OCI-LY7 (cell line): ENCODE results near the gene PAK1.

Experiments
- EZH2phosphoT487 ChIP-seq: fragments of 200-600 bp; sonication (generic); IDR thresholded peaks from 2 replicates; pipeline ENCODE4 v1.6.1; 2018; ENCODE audit warnings: low read depth, borderline replicate concordance, mild to moderate bottlenecking, mixed run types, antibody characterized with exemption, low read length, moderate library complexity, mixed read lengths
- TF ChIP-seq, protein P1 (sequence below): fragments of 200-600 bp; sonication (generic); conservative IDR thresholded peaks from 2 replicates; pipeline ENCODE4 v1.5.1; 2014; ENCODE audit warnings: mild to moderate bottlenecking, antibody characterized with exemption, low read length, moderate library complexity, mixed read lengths

DNA sequence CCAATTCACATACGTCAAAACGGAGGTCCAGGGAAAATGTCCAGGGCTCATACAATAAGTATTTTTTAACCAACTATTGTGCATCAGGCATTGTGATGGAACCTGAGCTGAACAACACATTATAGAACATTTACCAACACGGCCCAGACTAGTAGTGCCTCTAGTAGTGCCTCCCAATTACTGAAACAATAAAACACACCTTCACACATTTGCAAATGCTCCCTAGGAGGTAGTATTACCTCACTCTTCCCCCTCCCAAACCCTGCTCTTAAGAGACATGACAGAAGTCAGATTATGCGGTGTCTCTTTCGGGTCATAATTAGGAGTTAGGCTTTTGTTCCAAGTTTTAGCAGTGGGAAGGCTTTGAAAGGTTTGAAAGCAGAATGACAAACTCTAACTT lies 61.1 kb downstream of the PAK1 start:
- TF ChIP-seq, protein P1, sequence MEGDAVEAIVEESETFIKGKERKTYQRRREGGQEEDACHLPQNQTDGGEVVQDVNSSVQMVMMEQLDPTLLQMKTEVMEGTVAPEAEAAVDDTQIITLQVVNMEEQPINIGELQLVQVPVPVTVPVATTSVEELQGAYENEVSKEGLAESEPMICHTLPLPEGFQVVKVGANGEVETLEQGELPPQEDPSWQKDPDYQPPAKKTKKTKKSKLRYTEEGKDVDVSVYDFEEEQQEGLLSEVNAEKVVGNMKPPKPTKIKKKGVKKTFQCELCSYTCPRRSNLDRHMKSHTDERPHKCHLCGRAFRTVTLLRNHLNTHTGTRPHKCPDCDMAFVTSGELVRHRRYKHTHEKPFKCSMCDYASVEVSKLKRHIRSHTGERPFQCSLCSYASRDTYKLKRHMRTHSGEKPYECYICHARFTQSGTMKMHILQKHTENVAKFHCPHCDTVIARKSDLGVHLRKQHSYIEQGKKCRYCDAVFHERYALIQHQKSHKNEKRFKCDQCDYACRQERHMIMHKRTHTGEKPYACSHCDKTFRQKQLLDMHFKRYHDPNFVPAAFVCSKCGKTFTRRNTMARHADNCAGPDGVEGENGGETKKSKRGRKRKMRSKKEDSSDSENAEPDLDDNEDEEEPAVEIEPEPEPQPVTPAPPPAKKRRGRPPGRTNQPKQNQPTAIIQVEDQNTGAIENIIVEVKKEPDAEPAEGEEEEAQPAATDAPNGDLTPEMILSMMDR, result no peak
- no peak for TF ChIP-seq EZH2phosphoT487
